Fibroblast of lung (primary cell): ENCODE results near the gene SMARCC1. TPM values are rescaled to one million over a fixed set of nuclear protein-coding genes. Genes with fewer than 3 reads are reported as not detected.

Experiments used
- DNase-seq, 2 donors: peaks; one replicate each; pipeline versions ENCODE4 v3.0.0 to v3.0.0-alpha.2; 2010; ENCODE audit warnings: low read depth in 2 of 2
- H2AFZ ChIP-seq: 2 replicates; pipeline ENCODE4 v1.5.1; 2012; ENCODE audit warnings: low read length, control low read depth, inconsistent platforms
- H3K27ac ChIP-seq: 2 replicates; pipeline ENCODE4 v1.5.1; 2011; ENCODE audit warnings: low read length, control low read depth; ENCODE audit not compliant: insufficient read depth
- H3K27me3 ChIP-seq: 2 replicates; pipeline ENCODE4 v1.5.1; 2011; ENCODE audit warnings: mild to moderate bottlenecking, low read length; ENCODE audit not compliant: control insufficient read depth, insufficient read depth
- H3K36me3 ChIP-seq: 2 replicates; pipeline ENCODE4 v1.5.1; 2011; ENCODE audit warnings: low read length; ENCODE audit not compliant: control insufficient read depth, insufficient read depth
- H3K4me1 ChIP-seq: 2 replicates; pipeline ENCODE4 v1.5.1; 2011; ENCODE audit warnings: low read length; ENCODE audit not compliant: control insufficient read depth, insufficient read depth; ENCODE audit errors: extremely low read depth
- H3K4me2 ChIP-seq: 2 replicates; pipeline ENCODE4 v1.5.1; 2011; ENCODE audit warnings: low read length, control low read depth; ENCODE audit not compliant: insufficient read depth; ENCODE audit errors: extremely low read depth
- H3K4me3 ChIP-seq, 4 experiments: fragments of 200-600 bp in 1 of 4; sonication (generic) in 1 of 4; replicated peaks in 1 of 4; 2 replicates each; pipeline ENCODE4 v1.5.1; 2011 to 2016; ENCODE audit warnings: low read length in 4 of 4, low read depth in 3 of 4, mild to moderate bottlenecking in 3 of 4, control low read depth in 2 of 4, inconsistent platforms in 1 of 4, mixed read lengths in 1 of 4; ENCODE audit not compliant: insufficient read depth in 1 of 4; ENCODE audit errors: control extremely low read depth in 1 of 4
- H3K79me2 ChIP-seq: 2 replicates; pipeline ENCODE4 v1.5.1; 2012; ENCODE audit warnings: mild to moderate bottlenecking, low read length, inconsistent platforms; ENCODE audit not compliant: control insufficient read depth, insufficient read depth
- H3K9ac ChIP-seq: 2 replicates; pipeline ENCODE4 v1.5.1; 2011; ENCODE audit warnings: mild to moderate bottlenecking, low read length, control low read depth; ENCODE audit not compliant: insufficient read depth
- H3K9me3 ChIP-seq: 2 replicates; pipeline ENCODE4 v1.5.1; 2012; ENCODE audit warnings: low read depth, low read length; ENCODE audit not compliant: control insufficient read depth, insufficient read depth
- H4K20me1 ChIP-seq: 2 replicates; pipeline ENCODE4 v1.5.1; 2011; ENCODE audit warnings: low read length; ENCODE audit not compliant: control insufficient read depth, insufficient read depth; ENCODE audit errors: extremely low read depth
- CTCF ChIP-seq, 2 donors: IDR thresholded peaks in 1 of 2; conservative IDR thresholded peaks in 1 of 2; 1 replicate in 1 of 2; 2 replicates in 1 of 2; pipeline ENCODE4 v1.5.1; 2011 to 2012; ENCODE audit warnings: low read length in 2 of 2, control low read depth in 1 of 2, inconsistent platforms in 1 of 2, low read depth in 1 of 2, mild to moderate bottlenecking in 1 of 2
- EZH2 ChIP-seq: IDR thresholded peaks from 2 replicates; pipeline ENCODE4 v1.5.1; 2012; ENCODE audit warnings: low read length, control low read depth, mild to moderate bottlenecking; ENCODE audit errors: missing control alignments
- polyA plus RNA-seq, 2 donors: library from polyadenylated mRNA; depleted of rRNA in 1 of 2; stranded (reverse) in 1 of 2; unstranded in 1 of 2; fragments of >200 nt; gene quantifications; 2 replicates each; pipeline ENCODE4 v1.2.1, GENCODE V29; 2011 to 2012; ENCODE audit warnings: missing spikeins in 1 of 2
- total RNA-seq: library from RNA; depleted of rRNA; stranded (reverse); fragments of >200 nt; gene quantifications from 2 replicates; pipeline ENCODE4 v1.2.1, GENCODE V29; 2014

Gene SMARCC1
- total and polyA plus RNA-seq, 2 donors (not counting 1 experiment from before 2014, with no cell fraction given), result 23.1 to 23.6 TPM

GRCh38 chr3:47581835-47582234 lies 199.9 kb downstream of the SMARCC1 start:
- H2AFZ ChIP-seq, result no peak overlapping the region
- no peak overlapping the region for H3K4me2 ChIP-seq
- no peaks in the 10 kb centered on the region for H3K79me2 ChIP-seq
- H3K27ac ChIP-seq, result no peak overlapping the region
- peaks cover 12% of the 10 kb centered on the region for H3K27me3 ChIP-seq
- no peaks in the 10 kb centered on the region for H4K20me1 ChIP-seq
- H3K36me3 ChIP-seq, result no peaks in the 10 kb centered on the region
- no peak overlapping the region for H3K9ac ChIP-seq
- no peaks in the 10 kb centered on the region for H3K4me1 ChIP-seq
- H3K4me3 ChIP-seq, result no peak overlapping the region
- H3K9me3 ChIP-seq, result no peaks in the 10 kb centered on the region
- TF ChIP-seq EZH2 (no peak), CTCF (conservative IDR thresholded peaks at IDR 0.05 in 1 of 2, IDR thresholded peaks at IDR 0.05 in 1 of 2; ENCODE audit: low read depth in 1 of 2, low read length in 2 of 2) (no peak)
- no peak for DNase-seq

DNA sequence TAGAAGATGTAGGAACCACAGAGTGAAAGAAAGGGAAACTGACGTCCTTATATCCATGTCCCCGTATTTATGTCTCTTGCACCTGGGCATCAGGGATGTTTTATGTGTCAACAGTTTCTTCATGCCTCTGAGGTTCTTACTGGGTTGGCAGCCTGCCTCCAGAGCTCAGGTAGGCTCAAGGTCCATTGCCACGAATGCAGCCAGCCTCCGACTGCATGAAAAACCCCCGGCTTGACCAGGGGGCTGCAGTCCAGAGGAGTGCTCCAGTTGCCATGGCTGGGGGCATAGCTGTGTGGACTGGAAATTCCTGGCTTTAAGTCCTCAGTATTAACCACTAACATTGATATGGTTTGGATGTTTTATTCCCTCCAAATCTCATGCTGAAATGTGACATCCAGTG lies 200.3 kb downstream of the SMARCC1 start:
- Histone ChIP-seq H3K27me3 (peaks cover 12% of the 10 kb centered on the region), H3K27ac (no peak overlapping the region), H3K36me3 (no peaks in the 10 kb centered on the region), H2AFZ (no peak overlapping the region), H3K9ac (no peak overlapping the region), H3K9me3 (no peaks in the 10 kb centered on the region), H3K4me2 (no peak overlapping the region), H3K4me3 (no peak overlapping the region), H3K79me2 (no peaks in the 10 kb centered on the region), H4K20me1 (no peaks in the 10 kb centered on the region), H3K4me1 (no peaks in the 10 kb centered on the region)
- TF ChIP-seq CTCF (conservative IDR thresholded peaks at IDR 0.05 in 1 of 2, IDR thresholded peaks at IDR 0.05 in 1 of 2; ENCODE audit: low read depth in 1 of 2, low read length in 2 of 2) (no peak), EZH2 (no peak)
- no peak for DNase-seq

DNA sequence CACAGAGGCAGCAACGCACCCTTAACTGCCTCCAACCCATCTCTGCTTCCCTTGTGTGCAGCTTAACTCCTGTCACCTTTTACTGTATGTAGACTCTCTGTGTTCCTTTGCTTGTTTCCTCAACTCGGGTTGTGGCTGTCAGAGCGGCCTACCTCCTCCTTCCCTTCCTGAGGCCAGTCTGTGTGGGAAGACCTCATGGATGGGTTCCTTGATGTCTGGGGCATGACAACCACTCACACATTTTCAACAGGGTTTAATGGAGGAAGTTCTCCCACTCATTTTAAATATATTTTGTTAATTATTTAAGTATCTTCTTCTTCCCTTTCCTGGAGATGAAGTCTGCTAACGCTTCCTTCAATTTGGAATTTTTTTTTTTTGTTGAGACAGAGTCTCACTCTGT lies 201.2 kb downstream of the SMARCC1 start:
- no peak overlapping the region for H3K27ac ChIP-seq
- H3K36me3 ChIP-seq, result no peaks in the 10 kb centered on the region
- H3K4me3 ChIP-seq, result no peak overlapping the region
- H3K9ac ChIP-seq, result no peak overlapping the region
- no peaks in the 10 kb centered on the region for H3K4me1 ChIP-seq
- no peak overlapping the region for H3K4me2 ChIP-seq
- no peak overlapping the region for H2AFZ ChIP-seq
- no peaks in the 10 kb centered on the region for H3K79me2 ChIP-seq
- TF ChIP-seq CTCF (conservative IDR thresholded peaks at IDR 0.05 in 1 of 2, IDR thresholded peaks at IDR 0.05 in 1 of 2; ENCODE audit: low read depth in 1 of 2, low read length in 2 of 2), result no peak
- no peak for TF ChIP-seq EZH2
- no peak for DNase-seq
- peaks cover 12% of the 10 kb centered on the region for H3K27me3 ChIP-seq
- H4K20me1 ChIP-seq, result no peaks in the 10 kb centered on the region
- H3K9me3 ChIP-seq, result no peaks in the 10 kb centered on the region
